CD4-positive, alpha-beta T cell treated with Interleukin-4 for 4 hours (primary cell): ENCODE measurements around the gene MID1.
"Not testable (repeated sequence)": the region's sequence is repeated elsewhere in the genome, so short reads cannot be mapped to it uniquely, and the experiment has no call there.

ENCODE experiments used
- DNase-seq: peaks from one replicate; pipeline ENCODE4 v3.0.0-alpha.2; 2020

The MID1 gene

DNA sequence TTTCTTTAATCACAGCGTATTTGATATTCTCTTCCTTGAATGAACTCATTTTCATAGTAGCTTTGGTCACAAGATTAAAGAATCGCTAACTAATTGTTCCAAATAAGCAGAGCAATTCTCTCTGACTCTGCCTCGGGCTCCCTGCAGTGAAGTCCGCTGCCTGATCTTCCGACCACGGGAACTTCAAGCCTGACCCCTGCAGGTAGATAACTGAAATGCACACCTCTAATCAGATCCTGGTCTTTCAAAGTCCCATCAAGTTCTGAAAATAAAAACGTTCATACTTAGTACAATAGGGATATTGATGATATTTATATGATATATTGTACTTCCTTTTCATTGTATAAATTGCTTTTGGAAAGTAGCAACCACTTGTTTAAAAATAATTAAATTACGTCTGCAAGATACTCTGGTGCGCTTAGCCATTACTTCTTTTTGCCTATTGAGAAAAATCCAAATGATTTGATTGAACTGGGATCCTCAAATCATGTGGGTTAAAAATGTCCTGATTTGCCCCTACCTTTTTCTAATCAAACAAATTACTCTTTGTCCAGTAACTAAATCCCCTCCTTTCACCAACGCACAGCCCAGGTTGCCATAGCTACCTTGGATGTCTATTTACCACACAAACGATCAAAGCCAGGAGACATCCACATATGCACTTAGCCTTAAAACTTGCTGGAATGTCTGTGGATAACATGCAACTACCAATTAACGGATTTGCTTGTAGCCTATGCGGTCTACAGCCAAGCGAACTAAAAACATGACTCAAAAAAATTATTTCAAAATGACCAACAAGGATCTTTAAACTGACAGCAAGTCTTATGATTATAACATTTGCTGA lies 4.2 kb downstream of the MID1 start:
- DNase-seq, result no peak

DNA sequence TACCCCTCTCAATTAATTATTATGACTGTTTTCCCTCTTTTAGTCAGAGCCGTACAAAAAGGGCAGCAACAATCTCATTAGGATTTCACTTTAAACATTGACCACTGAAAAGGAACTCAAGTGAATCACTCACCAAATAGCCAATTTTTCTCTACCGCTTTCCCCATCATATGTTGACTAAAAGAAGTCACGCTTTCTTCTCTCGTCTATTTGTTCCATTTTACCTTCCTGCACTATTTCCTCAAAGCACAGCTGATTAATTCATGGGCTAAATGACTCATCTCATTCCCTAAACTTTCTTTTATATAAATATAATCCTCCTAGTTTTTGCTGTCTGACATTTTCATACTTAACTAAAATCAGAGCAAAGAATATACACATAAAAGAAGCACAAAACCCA lies 8.2 kb downstream of the MID1 start:
- no peak for DNase-seq

DNA sequence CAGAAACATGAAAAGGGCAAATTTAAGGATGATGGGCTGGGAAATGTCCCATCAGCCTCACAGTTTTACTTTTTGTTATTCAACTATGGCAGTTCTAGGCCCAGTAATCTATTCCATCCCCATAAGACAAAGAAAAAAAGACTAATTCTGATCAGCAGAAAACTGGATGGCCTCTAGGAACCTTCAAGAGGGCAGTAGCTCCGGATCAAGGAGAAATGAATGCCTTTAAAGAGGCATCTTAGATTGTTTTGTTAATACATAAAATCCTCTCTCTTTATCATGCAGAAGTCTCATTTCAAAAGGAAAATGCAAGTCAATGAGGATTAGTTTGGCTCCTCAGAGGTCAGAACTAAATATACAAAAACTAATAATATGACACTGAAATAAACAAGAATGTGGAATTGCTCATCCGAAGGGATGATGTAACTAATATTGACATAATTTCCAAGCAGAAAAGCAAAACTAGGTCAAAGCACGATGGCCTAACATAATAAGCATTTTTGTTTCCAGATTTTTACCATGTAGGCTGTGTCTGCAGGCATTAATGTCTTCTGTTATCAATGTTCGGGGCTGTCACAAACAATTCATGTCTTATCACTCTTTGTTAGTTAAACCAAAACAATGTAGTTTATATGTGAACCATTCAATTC lies 8.8 kb downstream of the MID1 start:
- DNase-seq, result no peak

DNA sequence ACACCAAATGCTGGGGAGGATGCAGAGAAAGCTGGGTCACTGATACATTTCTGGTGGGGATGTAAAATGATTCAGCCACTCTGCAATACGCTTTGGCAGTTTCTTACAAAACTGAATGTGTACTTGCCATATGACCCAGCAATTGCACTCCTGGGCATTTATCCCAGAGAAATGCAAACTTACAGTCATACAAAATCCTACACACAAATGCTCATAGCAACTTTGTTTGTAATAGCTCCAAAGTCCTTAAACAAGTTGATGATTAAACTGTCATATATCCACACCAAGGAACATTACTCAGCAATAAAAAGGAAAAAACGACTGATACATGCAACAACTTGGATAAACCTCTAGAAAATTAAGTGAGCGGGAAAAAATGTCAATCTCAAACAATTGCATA lies 12.3 kb downstream of the MID1 start:
- DNase-seq, result no peak

DNA sequence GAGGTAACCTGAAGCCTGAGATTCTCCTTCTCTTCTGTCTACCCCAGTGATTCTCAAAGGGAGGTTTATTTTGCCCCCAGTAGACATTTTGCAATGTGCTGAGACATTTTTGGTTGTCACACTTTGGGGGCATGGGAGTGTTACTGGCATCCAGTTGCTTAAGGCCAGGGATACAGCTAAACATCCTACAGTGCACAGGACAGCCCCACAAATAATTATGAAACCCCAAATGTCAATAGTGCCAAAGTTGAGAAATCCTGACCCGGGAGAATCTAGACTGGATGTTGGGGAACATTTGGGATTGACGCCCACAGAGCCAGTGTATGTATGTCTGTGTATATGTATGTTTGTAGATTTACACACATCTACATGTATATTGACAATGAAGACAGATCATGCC lies 13.2 kb downstream of the MID1 start:
- no peak for DNase-seq

DNA sequence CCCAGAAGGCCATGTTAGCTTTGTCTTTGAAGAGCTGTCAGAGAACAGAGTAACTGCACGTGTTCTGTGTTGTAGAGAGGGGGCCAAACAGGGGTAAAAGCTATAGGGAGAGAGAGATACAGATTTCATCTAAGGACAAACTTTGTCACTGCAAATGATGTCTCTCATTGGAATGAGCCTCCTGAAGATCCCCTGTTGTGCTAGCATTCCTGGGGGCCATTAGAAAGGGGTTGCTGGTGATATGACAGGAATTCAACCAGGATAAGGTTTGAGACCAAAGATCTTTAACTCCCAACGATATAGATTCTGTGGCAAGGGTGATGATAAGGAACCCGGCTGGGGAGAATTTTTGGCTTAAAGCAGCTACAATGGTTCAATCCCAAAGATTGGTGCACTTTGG lies 16.8 kb downstream of the MID1 start:
- no peak for DNase-seq

DNA sequence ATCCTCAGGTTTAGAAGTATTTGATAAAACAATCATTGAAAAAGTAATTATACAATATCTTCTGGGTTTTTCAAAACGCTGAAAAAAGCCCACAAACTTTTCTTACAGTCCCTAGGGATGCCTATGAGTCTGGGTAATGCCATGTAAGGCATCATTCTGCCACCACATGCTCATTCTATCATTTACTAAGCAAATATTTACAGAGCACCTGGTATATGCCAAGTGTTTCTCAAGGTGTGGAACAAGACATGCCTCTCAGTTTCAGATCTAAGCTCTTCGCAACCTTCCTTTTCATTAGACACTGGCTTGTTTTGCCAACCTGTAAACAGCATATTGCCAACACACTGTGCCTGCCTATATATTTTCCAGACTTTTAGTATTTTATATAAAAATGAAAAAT lies 17.7 kb downstream of the MID1 start:
- DNase-seq, result no peak

DNA sequence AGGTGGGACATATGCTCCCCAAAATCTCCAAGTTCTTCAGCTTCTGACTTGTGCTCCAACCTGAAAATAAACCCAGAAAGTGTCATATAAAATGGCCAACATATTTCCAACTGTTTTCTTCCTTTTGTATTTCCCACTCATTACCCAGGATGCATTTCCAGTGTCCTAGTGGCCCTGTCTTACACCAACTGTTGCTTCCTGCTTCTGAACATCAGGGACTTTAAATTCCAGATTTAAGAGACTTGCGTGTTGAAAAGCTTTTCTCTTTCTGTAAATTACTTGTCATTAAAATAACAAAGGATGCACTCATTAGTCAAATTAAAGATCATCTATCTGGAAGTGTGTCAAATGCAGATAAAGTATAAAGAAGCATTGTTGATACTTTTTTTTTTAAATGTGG lies 19.9 kb downstream of the MID1 start:
- no peak for DNase-seq

DNA sequence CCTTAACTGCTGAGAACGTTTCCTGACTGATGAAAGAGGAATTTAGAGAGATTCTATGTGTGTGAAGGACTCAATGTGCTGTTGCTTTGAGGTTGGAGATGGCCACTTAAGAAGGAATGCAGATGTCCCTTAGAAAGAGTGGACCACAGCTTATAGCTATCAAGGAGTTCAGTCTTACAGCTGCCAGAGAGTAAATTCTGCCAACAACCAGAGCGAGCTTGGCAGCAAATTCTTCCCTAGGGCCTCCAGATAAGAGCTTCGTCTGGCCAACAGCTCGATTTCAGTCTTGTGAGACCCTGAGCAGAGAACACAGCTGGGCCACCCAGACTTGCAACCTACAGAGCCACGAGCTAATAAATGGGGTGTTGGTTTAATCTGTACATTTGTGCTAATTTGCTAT lies 21.8 kb downstream of the MID1 start:
- DNase-seq, result no peak

DNA sequence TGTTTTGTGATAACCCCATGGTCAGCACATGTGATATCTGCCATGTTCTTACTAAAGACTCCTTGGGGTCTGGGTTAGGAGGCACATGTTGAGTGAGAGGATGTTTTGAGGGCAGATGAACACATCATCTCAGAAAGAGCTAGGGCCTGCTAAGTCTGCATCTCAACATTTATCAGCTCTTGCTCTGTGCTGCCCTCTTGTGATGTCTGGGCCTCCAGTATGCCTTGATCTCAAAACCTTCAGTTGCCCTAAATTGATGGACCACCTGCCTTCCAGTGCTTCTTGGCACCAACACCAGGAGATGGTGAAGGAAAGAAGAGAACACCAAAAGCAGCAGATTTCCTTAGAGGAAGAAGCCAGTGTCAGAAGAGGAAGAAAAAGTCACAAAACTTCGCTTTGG lies 22.5 kb downstream of the MID1 start:
- no peak for DNase-seq

DNA sequence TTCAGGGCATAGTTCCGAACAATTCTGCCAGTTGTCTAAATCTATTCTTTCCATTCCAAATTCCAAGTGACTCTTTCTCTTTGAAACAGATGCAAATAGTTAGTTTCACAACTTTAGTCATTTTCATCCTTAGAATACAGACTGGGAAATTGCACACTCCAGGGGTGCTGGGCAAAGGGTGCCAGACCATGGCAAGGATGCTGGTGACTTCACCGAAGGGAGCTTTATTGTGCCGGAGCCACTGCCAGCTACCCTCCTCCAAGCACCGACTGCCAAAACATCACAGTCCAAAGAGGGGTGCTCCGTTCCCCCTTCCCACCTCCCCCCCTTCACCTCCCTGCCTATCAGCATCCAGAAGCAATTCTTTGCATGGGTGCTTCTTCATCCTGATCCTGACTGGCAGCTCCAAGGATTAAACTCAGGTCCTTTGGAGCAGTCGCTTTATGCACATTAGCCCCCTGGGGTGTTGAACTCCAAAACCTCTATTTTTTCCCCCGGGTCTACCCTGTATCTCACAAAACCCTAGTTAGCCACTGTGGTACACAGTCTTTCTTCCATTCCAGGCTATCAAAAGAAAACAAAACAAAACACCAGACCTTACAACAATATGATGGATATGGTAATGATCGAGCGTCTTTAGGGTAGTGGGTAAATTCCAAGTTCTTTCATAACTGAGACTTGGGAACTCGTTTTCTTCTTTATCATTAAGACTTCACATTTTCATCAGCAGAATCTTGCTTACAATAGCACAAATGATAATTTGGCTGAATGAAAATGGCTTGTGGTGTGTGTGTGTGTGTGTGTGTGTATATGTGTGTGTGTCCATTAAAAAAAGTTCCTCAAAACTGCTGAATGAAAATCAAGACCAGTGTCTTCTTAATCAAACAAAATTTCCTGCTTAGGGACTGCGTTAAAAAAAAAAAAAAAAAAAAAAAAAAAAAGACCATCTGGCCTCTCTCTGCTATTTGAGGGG lies 28.7 kb downstream of the MID1 start:
- no peak for DNase-seq

DNA sequence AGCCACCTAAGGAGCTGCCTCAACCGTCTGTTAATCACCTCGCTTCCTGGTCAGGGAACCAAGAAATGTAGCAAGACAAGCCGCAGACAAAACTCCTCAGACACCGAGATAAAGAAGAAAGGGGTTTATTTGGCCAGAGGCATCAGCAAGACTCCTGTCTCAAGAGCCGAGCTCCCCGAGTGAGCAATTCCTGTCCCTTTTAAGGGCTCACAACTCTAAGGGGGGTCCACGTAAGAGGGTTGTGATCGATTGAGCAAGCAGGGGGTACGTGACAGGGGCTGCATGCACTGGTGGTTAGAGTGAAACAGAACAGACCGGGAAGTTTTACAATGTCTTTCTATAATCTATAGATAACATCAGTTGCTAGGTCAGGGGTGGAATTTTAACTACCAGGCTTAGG lies 30.6 kb downstream of the MID1 start:
- DNase-seq, result not testable (repeated sequence)

DNA sequence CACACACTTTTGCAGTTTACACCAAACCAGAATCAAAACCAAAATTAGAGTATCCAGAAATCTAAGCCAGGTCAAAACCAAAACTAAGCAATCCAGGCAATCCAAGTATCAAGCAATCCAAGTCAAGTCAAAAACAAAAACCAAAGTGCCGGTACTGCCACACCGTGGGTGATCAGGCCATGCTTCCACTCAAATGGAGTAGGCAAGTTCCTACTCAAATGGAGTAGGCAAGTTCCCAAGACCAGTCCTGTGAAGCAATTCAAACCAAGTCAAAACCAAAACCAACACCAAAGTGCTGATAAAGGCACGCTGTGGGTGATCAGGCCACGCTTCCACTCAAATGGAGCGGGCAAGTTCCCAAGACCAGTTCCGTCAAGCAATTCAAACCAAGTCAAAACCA lies 31.3 kb downstream of the MID1 start:
- DNase-seq, result no peak

DNA sequence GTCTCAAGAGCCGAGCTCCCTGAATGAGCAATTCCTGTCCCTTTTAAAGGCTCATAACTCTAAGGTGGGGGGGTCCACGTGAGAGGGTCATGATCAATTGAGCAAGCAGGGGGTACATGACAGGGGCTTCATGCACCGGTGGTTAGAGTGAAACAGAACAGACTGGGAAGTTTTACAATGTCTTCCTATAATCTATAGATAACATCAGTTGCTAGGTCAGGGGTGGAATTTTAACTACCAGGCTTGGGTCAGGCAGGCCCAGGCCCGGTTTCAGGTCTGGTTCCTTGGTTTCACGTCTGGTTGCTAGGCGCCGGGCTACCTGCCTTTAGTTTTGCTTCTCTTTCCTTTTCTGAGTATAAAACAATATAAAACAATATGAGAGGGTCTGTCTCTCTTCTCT lies 35.5 kb downstream of the MID1 start:
- DNase-seq, result not testable (repeated sequence)

DNA sequence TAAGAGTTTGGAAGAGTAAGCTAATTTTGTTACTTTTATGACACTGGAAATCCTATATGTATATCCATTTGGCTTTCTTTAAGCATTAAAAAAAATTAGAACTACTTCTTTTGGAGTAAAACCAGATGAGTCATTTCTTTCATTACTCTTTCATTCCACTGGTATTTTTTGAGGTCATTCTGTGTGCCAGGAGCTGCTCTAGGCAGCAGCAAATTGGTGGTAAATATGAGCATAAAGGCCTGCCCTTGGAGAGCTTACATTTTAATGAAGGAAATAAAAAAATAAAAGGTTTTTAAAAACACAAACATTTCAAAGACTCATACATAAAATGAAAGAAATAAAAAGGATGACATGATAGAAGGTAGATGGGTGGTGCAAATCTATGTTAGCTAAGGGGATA lies 37.4 kb downstream of the MID1 start:
- no peak for DNase-seq

DNA sequence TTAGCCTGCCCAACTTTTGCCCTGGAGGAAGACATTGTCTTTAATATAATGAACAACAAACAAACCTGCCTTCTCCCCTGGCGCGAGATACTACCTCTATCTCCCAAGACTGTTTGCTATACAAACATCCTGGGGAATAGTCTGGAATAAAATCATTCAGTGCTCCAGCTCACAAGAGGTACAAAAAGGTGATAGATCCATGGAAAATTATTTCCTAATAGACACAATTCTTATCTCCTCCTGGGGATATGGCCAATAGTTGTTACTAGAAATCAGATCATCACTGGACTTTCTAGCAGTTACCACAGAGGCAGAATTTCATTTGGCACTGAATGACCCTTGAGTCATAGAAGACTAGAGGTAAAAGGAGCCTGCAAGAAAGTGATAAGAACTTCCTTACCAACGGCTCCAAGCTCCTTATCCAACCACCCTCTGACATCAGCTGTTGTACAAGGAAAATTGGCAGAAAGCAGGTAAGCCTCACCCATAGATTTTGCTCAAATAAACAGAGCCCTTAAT lies 38.1 kb downstream of the MID1 start:
- no peak for DNase-seq

DNA sequence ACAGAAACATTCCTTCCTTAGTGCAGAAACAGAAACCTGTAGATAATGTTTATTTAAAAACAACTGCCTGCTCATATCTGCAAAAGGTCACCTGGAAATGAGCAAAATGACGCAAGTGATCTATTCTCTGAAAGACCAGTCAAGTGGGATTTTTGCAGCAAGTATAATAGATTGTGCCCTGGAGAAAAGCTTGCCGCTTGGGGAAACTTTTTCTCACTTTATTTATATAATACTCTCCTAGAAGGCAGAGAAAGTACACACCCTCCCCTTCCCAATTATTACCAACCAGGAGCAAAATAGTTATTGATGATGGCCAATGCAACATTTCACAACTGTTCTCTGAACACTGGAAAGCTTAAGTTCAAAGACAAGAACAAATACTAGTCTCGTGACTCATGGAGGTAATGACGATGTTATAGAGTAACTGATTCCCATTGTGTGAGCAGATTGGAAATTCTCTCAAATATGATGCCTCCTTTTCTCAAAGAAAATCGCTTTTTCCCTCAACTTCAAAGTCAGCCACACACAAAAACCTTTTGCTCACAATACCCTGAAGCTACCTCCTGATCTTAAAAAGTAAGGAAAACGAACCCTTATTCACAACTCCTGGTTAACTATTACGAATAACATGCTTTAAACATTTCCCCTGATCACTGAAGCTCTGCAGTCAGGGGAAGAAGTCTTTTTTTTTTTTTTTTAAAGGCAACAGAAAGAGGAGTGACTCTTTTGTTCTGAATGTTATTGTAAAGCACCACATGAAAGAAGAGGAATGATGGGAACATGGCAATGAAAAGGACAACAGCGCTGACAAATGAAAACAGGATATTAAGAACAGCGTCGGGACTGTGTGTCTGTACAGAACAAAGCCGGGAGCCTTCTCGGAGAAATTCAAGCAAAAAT lies 41.0 kb downstream of the MID1 start:
- DNase-seq, result no peak

DNA sequence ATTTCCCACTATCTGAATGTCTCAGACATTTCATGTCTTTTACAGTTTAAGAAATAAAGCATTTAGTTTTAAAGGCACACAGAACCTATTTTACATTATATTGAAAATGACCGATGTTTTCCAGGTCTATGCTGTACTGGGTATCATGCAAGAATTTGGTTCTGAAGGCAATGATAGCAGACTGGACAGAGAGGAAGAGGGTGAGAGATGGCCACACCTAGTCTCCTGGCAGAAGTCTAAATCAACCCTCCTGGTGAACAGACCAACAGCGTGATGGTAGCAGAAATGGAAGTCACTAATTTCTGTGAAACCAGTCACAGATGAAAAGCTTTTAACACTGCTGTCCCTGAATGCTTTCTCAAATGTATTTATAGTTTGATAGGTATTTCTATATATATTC lies 41.9 kb downstream of the MID1 start:
- DNase-seq, result no peak

DNA sequence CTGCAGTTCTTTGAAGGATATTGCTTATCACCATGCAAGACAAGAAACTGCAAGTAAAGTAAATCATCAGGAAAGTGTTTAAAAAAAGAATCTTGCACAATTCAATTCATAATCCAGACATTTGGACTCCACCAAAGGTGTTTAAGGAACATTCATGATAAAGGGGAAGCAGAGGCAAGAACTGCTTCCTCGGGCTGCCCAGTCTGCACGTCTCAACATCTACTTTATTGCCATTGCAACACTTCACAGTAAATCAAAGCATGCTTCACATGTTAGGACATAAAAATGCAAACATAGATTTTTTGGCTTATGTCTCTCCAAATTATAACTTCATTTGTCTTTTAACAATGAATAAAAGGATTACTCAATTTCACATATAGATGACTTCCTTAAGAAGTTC lies 42.5 kb downstream of the MID1 start:
- no peak for DNase-seq

DNA sequence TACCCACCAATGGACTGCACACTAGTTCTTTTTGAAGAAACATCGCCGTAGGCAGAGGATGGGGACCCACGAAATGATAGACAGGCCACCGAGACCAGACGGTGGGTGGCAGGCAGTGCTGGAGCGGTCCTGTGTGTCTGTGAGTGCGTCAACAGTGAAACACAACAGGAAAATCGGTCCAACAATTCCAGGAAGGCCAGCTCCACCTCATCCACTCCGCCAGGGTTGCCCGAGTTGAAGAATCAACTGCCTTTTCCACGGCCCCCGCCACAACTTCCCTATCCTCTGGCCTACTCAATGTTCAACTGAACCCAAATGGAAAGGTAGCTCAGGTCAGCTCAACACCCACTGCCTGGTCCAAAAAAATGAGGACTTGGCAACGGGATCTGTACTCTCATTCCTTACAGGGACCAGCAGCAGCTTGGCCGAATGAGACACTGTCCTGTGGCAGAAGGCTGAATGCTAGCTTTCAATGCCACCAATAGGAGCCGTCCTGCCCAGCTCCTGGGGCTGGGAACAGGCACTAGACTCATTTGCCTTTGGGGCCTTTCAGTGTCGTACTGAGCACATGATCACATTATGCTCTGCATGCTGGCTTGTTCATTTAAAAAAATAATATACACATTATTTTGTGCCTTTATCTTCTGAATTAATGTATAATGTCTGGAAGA lies 43.5 kb downstream of the MID1 start:
- DNase-seq, result no peak

DNA sequence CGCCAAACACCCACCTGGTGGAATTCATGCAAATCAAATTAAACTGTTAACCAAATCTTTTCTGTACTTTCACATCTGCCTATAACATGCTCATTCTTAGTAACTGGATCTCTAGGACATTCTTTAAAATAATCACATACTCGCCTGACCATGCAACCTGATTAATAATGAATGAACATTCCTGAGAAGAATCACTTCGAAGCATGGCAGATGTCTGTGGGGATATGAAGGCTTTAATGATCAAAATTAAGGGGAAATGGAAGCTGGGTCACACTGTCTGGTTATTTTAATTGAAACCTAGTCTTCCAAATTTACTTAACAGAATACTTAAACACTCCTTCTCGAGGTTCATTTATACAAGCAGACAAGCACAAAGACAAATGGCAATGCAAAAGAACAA lies 44.2 kb downstream of the MID1 start:
- DNase-seq, result no peak

DNA sequence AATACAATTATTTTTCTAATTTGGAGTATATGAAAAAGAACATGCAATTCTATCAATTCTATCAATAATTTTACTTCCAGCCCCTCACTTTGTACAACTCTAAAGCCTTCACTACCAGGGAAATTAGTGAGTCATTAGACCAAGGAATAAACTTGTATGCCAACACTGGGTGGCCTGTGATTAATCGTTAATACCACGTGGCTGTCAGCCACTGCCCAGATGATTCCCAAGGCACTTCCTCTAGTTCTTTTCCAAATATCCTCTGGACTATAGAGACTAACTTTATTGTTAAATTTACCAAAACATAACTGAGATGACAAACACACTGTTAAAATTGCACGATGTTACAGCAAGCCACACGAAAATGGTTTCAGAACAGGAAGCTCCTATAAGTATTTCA lies 45.7 kb downstream of the MID1 start:
- DNase-seq, result no peak
